Fibroblast of pulmonary artery (primary cell): Measurements from ENCODE around the gene VDAC1.

Experiments
- DNase-seq: peaks from one replicate; pipeline ENCODE4 v3.0.0-alpha.2; 2010; ENCODE audit warnings: low read depth
- H3K4me3 ChIP-seq: replicated peaks from 2 replicates; pipeline ENCODE4 v1.5.1; 2011; ENCODE audit warnings: low read depth, mild to moderate bottlenecking, control low read depth, low read length, moderate library complexity
- CTCF ChIP-seq: IDR thresholded peaks from 2 replicates; pipeline ENCODE4 v1.5.1; 2011; ENCODE audit warnings: mild to moderate bottlenecking, control low read depth, low read length, inconsistent platforms; ENCODE audit errors: missing control alignments

VDAC1 gene

DNA sequence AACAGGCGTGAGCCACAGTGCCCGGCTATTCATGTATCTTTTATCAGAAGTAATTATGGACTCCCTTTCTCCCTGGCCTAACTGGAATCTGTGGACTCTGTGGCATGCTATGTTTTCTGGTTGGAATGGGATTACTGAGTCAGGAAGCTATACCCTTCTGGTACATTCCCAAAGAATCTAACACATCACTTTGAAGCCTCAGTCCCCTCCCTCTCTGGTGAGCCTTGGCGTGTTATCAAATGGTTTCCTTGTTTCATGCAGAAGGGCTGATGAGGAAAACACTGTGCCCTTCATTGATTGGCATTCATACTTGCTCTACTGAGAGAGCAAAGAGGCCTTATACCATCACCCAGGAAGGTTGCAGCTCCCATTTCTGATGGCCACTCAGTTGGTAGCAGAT, 59.2 kb downstream of the VDAC1 start:
- H3K4me3 ChIP-seq = no peak overlapping the region
- DNase-seq = no peak
- no peak for TF ChIP-seq CTCF

DNA sequence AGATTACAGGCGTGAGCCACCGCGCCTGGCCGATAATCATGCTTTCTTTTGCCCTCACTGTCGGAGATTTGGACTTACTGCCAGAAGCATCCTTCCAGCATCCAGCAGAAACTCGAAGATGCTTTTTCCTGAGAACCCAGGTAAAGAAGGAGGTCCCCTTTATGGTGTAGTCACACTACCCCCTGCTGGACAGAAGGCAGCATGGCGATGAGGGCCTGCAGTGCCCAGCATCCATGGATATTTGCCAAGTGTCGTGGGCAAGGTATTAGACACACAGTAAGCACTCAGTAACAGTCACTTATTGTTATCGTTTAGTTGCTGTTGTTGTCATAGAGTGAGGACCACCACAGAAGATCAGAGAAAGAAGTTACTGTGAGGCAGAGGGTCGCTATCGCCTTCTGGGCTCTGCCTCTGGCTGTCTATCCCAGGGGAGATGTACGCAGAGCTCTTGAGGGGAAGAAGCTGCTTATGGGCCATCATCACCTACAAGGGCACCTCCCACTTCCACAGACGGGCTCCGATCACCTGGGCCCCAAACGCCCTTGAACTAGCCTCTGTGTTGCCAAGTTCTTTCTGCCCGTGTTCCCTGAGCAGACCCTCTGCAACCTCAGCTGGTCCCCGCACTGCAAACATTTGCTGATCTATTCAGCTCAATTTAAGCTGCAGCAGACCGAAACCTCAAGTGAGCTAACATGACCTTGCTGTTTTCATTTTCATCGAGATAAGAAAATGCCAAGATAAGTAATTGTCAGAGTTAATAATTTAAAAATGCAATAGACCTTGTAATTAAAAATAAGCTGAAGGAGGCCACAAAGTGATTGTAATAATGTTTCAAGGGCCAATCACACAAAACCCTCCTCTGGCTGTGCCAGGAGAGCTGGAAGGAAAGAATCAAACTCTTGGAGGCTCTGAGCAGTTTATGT, 60.3 kb downstream of the VDAC1 start:
- peak; percentile 76 for TF ChIP-seq CTCF
- no peak overlapping the region for H3K4me3 ChIP-seq
- DNase-seq = peak; percentile 65

GRCh38 chr5:133943475-133943817, 61.3 kb downstream of the VDAC1 start:
- no peak for DNase-seq
- H3K4me3 ChIP-seq = no peak overlapping the region
- TF ChIP-seq CTCF = no peak

DNA sequence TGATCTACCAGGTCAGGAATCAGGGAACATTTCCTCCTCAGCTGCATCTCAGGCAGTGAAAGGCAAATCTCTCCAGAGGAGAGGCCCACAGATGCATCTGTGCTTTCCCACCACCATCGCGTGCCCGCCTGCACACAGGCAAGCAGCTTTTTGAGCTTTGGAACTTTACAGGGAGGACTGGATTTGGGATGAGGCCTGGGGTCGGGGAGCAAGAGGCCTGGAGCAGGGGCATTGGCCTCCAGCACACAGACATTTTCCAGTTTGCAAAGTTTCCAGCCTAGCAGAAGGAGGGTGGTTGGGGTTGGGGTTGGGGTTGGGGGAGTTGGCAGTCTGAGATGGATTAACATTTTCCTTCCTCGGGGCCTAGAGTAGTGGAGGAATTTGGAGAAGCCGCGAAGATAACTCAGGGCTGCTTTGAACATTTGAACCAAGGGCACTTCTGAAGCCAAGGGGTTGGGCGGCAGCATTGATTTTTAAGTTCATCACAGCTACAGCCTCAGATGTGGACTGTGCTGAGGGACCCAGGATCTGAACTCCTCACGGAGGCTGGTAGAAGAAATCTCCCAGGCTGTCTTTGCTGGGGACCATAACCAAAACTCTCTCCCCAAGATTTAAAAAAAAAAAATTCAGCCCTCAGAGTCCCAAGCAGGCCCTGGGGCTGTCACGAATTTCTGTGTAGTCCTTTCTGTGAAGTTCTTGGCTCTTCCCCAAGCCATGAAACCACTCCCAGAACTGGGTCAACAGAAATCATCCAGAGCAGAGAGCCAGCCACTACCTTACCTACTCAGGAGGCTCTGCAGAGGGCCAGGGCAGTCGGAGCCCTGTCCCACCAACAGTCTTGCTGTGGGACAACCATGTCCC, 61.9 kb downstream of the VDAC1 start:
- no peak overlapping the region for H3K4me3 ChIP-seq
- TF ChIP-seq CTCF = no peak
- DNase-seq = no peak

GRCh38 chr5:133941456-133942196, 63.1 kb downstream of the VDAC1 start:
- TF ChIP-seq CTCF = no peak
- DNase-seq = no peak
- no peak overlapping the region for H3K4me3 ChIP-seq

DNA sequence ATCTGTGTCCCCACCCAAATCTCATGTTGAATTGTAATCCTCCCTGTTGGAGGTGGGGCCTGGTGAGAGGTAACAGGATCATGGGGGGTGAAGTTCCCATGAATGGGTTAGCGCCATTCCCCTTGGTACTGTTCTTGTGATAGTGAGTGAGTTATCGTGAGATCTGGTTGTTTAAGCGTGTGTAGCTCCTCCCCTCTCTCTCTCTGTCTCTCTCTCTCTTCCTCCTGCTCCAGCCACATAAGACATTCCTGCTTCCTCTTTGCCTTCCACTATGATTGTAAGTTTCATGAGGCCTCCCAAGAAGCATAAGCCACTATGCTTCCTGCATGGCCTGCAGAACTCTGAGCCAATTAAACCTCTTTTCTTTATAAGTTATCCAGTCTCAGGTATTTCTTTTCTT, 65.1 kb downstream of the VDAC1 start:
- DNase-seq = no peak

More for the DNA sequence above, 65.1 kb downstream of the VDAC1 start:
- H3K4me3 ChIP-seq = no peak overlapping the region
- no peak for TF ChIP-seq CTCF
